DMS153 treated with DMSO at 0.1 percent for 48 hours (cell line): ENCODE results near the gene IVD.

Experiments used
- DNase-seq: peaks from one replicate; lab custom pipeline; 2025; ENCODE audit not compliant: unreplicated experiment; lab: John Stamatoyannopoulos, UW

IVD gene

DNA sequence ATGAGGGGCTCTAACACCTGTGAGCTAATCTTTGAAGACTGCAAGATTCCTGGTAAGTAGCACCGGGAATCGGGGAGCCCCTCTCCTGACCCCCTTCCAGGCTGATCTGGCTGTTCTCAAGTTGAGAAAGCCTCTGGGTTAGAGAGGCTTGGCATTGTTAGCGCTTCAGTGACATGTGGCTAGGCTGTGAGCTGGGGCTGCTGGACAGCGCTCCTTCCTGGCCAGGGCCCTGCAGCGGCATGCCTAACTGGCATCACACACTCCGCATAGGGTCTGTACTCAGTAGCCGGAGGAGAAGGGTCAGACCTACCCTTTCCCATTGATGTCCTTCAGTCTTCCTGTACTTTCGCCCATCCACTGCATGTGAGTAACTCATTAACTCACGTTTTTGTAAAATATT, 7.4 kb downstream of the IVD start:
- DNase-seq: no peak

DNA sequence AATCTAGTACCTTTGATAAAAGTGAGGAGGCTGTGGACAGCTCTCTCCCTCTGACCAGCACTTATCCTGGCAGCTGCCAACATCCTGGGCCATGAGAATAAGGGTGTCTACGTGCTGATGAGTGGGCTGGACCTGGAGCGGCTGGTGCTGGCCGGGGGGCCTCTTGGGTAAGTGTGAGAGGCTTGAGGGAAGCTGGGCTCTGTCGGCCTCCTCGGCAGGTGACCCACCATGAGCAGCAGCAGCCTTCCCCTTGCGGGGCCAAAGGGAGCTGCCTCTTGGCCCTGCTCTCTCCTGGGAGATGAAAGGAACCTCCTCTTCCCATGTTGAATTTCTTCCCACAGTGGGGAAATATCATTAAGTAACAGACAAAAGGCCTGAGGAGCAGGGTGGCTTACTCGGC, 9.2 kb downstream of the IVD start:
- no peak for DNase-seq

DNA sequence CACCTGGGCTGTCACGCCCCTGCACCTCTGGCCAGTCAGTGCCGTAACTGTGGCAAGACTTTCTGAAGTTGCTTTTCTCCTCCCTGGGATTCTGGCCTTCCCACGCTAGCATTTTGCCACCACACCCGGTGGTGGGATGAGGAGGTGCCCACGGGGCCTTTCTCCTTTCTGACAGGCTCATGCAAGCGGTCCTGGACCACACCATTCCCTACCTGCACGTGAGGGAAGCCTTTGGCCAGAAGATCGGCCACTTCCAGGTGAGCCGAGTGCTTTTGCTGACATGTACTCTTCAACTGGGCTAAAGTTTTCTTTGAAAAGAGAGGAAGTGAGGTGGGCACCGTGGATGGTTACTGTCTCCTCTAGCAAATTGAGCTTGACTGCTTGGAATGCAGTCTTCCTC, 9.6 kb downstream of the IVD start:
- no peak for DNase-seq

DNA sequence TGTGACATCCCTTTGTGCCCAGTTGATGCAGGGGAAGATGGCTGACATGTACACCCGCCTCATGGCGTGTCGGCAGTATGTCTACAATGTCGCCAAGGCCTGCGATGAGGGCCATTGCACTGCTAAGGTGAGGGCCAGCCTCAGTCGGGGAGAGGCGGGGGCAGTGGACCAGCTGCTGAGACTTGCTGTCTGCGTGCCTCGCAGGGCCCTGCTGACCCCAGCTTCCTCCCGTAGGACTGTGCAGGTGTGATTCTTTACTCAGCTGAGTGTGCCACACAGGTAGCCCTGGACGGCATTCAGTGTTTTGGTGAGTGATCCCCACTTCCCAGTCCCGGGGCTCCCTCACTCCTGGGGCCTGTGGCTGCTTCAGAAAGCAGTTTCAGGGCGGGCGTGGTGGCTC, 10.5 kb downstream of the IVD start:
- no peak for DNase-seq

DNA sequence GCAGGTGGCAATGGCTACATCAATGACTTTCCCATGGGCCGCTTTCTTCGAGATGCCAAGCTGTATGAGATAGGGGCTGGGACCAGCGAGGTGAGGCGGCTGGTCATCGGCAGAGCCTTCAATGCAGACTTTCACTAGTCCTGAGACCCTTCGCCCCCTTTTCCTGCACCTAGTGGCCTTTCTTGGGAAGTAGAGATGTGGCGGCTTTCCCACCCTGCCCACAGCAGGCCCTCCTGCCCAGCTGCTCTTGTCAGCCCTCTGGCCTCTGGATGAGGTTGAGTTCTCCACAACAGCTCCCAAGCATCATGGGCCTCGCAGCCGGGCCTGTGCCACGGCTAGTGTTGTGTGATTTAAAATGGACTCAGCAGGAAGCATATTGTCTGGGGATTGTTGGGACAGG, 12.5 kb downstream of the IVD start:
- DNase-seq: no peak

DNA sequence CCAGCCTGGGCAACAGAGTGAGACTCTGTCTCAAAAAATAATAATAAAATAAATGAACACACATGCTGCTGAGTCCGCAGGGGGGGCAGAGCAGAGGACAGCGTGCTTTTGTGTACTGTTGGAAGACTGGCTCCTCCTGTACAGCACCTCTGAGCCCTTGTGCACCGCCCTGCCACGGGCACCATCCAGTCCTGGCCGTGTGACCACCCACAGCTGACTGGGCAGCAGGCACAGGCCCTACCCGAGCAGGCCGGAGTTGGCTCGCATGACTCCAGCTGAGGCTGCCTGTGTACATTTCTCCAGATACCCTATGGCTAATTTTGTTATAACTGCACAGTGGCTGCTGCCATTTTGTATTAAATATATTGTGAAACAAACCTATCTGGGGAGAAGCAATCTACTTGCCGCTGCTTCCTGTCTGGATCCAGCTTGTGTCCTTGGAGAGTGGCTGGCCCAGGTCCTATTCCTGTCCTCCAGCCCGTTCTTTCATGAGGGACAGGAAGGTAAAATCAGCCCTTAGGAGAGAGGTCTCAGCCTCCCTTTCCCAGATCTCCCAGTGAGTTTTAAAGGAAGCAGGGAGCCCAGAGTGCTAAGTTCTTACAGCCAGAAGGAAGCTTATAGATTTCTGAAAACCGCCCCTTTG, 14.6 kb downstream of the IVD start:
- no peak for DNase-seq

DNA sequence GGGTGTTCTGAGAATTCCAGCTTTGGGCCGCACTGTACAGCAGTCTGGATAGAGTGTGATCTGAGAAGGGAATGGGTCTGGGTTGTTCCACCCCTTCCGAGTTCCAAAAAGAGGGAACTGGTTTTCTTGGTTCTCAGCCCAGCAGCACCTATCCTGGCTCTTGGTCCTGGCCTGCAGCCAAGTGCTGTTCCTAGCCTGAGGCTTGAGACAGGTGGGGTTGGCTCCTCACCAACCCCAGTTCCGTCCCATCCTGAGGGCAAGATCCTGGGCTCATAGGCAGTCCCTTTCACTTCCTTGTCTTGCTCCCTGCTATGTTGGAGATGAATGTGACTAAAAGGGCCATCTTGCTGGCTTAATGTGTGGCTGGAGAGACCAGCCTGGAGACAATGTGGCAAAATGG, 15.2 kb downstream of the IVD start:
- DNase-seq: no peak

DNA sequence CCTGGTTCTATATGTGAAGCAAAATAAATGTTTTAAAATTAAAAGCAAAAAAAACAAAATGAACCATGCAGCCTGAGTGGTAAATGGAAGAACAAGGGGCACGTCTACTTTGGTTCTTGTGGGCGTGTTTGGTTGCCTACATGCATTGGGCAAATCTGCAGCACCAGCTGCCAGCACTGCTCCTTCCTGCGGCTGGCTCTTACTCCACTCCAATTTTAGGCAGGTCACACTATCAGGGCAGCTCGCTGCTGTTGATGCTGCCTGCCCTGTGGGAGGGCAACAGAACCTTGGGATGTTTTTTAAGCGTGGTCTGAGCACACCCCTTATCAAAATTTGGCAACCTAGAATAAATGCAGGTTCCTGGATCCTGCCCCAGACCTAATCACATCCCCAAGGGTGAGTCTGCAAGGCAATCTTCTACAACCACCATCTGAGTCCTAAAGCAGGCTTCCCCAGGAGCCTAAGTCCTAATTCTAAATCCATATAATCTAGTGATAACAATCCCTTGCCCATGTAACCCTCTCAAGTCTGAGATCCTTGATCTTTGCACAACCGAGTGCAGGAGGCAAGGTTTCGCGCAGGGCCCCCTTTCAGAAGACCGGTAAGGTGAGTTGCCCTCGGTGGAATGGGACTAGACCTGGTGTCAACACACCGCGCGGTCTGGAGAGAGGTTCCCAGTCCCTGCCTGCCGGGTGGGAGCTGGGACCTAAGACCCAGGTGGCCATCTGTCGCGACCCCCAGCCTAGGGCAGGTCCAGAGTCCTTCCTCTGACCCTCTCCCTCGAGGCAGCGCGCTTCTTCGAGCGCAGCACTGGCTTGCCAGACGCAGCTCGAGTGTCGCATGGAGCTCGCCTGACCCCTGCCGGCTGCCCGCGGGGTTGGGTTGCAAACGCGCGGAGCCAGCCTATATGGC, 15.9 kb downstream of the IVD start:
- DNase-seq: no peak

DNA sequence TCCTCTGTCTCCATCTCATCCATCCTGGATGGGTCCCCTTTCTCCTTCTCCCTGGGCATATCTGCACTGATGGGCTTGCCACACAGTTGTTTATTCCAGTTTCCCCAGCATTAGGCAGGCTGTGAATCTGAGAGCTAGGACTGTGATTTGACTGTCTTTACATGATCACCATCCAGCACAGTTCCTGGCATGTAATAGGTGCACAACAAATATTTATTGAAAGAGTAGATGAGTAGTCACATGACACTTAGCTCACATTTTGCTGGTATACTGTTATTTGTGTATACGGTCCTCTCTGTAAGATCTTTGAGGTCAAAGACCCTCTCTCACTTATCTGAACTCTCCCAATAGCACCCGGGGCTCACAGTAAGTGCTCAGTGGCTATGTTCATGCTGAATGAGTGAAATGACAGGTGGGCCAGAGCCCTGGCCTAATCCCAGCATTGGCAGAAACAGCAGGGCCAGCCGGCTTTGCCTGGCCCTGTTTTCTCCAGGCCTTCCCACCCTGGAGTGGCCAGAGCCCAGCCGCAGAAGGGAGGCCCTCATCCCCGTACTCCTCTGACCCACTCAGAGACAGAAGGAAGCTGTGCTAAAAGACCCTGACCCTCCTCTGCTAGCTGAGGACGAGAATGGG, 19.0 kb downstream of the IVD start:
- no peak for DNase-seq

DNA sequence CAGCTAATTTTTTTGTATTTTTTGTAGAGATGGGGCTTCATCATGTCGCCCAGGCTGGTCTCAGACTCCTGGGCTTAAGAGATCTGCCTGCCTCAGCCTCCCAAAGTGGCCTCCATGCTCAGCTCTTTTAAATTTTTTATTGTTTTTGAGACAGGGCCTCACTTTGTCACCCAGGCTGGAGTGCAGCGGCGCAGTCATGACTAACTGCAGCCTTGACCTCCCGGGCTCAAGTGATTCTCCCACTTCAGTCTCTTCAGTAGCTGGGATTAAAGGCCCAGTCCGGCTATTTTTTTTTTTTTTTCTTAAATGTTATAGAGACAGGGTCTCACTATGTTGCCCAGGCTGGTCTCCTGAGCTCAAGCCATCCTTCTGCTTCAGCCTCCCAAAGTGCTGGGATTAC, 20.1 kb downstream of the IVD start:
- no peak for DNase-seq

DNA sequence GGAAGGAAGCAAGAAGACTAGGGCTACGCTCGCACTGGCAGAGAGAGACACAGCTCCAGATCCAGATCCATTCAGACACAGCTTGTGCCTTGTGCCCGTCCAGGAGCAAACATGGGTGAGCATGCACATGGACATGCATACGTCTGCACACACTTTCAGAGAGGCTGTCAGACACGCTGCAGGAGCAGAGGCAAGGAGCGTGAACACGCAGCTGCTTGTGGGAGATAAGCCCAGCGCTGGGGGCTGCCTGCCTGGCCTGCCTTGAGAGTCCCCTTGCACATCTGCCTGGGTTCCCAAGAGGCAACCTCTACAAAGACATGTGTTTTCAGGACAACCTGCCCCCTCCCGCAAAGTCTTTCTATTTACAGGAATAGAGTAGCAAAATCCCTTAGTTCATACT, 21.6 kb downstream of the IVD start:
- DNase-seq: no peak

DNA sequence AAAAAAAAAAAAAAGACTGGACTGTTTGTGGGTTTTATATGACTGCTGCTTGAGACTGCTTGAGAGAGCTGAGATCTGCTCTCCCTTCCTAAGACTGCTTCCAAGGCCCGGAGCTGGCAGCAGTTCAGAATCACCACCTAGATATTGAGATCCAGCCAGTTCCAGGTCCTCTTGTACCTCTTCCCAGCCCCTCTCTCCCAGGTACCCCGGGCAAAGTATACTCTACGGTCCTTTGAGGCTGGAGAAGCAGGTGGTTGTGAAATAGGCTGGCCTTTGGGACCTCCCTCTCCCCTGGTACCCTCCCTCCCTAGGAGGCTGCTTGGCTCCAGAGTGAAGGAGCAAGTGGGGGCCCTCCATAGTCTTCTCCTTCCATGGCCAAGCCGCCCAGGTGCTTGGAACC, 22.6 kb downstream of the IVD start:
- no peak for DNase-seq

DNA sequence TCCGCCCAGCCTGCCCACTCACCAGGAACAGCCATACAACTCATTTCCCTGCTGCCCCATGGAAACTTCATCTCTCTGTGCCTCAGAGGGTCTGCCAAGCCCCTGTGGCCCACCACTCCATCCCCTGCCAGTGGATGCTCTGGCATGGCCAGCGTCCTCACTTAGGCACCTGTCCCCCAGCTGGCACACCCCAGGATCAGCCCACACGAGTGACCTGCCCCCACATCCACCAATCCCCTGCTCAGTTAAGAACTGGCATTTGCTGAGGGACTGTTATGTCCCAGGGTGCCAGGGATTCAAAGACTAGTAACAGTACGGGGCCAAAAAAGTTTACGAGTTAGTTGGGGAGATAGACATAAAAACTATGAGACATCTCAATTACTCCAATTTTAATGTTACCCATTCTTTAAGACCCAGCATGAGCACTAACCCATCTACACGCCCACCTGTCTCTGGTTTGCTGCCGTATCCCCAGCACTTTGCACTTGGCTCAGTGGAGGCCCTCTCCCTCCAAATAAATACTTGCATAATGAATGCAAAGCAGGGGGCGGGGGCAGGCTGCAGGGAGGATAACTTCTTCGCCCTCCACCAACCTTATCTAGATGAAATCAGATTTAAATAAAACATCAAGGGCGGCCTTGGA, 23.6 kb downstream of the IVD start:
- DNase-seq: no peak

DNA sequence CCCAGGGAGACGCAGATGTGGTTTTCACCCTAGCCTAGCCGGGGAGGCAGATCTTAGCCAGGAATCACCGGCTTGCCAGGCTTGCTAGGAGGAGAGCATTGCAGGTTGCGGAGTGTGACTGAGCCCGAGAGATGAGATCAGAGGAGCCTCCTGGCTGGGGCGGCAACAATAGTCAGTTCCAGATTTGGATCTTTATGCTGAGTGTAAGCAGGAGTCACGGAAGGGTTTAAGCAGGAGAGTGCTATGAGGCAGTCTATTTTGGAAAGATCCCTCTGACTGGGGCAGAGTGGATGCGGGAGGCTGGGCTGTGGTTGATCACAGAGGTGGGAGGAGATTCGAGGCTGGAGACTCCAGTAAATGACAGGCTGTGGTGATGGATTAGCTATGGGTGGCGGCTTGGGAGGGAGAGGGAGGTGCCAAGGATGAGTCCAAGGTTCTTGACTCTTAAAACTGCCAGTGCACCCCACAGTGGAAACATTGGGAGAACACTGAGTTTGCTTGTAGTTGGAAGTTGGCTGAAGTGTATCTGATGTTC, 24.7 kb downstream of the IVD start:
- DNase-seq: no peak

DNA sequence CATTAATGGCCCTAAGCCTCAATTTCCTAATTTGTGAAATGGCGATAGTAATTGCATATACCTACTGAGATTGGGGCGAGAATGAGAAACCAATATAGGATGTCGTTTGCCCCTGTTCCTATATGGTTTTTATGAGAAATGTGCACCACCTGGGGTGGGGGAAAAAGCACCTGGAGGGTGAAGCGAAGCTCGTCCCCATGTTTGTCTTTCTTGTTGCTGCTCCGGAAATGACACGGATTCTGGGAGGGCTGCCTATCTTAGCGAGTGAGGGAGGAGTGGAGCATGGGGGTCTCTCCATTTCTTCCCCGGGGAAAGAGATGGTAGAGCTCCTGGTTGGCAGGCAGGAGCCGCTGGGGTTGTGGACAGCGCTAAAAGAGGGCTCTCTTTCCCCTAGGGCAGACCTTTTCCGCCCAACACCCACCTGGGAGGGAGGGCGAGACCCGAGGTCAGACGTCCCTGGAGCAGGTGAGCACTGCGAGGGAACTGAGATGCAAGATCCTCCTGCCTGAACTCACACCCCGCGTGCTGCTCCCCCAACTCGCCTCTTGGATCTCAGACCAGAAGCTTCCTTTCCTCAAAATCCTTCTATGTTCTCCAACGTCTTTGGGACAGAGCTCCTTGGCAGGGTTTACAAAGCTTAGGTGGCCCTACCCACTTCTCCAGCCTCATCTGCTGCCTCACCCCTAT, 29.6 kb downstream of the IVD start:
- DNase-seq: no peak

DNA sequence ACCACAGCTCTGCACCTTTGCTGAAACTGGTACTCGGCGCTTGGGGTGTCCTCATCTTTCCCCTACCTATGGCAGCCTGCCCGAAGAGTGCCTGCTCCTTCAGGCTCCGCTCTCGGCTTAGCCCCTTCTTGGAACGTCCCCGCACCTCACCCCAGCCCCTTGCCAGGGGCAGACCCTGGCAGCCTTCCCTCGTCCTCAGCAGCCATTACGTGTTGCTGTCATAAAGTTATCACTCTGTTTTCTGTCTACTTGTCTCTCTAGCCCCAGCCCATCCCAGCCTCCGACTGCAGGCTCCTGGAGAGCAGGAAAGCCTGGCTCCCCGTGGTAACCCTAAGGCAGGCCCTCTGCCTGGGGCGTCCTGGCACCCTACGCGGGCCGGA, 30.1 kb downstream of the IVD start:
- no peak for DNase-seq

DNA sequence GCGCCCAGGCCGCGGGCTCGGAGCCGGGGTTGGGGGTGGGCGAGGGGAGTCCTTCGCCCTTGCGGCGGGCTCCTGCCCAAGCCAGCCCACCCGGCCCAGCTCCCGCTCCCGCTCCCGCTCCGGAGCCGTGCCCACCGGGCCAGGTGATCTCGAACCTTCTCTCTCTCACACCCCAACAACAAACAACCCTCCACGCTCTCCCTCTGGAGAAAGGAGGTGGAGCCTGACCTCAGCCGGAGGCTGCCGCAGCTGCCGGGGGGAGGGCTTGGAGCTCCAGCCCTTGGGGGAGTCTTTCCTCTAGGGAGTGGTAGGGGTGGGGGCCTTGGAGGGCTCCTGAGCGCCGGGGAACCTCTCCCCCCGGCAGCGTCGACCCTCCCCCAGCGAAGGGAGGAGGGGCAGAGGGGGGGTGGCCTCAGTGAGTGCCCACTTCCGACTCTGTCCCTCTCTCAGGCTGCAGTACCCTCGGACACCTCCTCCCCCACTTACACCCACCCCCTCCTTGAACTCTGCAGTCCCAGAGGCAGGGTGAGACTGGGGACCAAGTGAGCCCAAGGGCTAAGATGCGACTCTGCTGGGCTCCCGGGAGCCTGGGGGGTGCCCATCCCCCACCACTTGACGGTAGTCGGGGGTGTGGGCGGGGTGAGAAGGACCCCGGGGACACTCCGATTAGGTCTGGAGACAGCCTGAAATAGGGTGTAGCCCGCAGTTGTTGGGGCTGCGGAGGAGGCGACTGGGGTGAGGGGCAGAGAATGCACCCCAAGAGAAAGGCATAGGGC, 30.7 kb downstream of the IVD start:
- DNase-seq: no peak

DNA sequence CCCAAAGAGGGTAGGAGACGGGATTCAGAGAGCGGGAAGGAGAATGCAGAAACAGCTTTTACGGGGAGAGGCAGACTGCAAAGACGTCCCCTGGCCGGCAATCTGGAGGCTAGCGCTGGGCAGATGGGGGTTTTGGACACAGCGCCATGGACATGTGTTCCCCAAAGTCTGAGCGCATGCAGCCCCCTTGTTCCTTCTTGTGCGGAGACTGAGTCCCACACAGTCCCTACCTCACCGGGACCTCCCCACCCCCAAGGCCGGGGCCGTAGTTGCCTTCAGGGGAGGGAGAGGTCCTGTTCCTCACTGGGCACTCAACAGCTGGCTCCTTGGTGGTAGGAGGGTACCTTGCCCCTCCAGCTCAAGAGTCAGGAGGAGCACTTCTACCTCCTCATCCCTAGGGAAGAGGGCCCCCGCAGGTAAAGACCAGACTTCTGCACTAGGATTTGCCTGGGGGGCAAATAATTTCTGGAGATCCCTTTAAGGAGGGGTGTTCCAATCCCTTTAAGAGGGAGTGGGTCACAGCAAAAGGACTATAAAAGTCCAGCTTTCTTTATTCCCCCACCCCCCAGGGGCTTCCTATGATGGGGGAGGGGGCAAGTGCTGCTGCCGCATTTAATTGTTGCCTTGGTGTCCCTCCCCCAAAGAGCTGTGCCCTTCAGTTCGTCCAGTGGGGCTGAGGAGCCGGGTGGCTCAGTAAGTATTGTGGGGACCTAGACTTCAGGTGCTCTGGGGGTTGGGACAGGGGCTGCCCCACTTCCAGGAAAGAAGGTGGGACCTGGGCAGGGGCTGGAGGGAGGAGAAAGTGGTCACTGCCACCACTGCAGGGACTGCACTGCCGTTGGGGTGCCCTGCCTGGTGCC, 31.5 kb downstream of the IVD start:
- no peak for DNase-seq
